ENCODE data around the gene IFI27.
"Not testable (repeated sequence)": the region's sequence is repeated elsewhere in the genome, so short reads cannot be mapped to it uniquely, and the experiment has no call there.

Gene IFI27

DNA sequence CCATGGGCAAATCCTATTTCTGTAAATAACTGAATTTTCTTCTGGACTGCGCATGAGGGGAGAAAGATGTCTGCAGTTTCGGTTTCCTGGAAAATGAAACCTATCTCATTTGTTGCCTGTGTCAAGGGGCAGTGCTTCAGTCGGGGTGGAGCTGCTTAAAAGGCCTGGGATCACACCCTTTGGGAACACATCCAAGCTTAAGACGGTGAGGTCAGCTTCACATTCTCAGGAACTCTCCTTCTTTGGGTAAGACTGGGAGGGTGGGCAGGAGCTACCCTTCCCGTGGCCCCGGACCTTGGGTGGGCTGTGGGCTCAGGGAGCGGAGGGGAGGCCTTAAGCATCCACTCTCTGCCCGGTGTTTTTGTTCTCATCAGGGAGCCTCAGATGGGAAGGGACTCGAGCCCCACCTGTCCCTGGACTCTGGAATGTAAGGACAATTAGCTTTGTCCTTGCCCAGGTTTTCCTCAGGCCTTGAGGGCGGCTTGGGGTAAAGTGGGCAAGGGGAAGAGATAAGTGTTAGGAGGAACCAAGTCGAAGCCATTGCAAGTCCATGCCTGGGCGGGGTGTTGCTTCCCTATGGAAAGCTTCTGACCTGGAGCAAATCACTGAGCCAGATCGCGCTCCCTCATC, at the start of gene IFI27:
Gene IFI27 (plus strand): TSS at position 185 of the 630 bp plus-strand sequence.
- no peak for DNase-seq

DNA sequence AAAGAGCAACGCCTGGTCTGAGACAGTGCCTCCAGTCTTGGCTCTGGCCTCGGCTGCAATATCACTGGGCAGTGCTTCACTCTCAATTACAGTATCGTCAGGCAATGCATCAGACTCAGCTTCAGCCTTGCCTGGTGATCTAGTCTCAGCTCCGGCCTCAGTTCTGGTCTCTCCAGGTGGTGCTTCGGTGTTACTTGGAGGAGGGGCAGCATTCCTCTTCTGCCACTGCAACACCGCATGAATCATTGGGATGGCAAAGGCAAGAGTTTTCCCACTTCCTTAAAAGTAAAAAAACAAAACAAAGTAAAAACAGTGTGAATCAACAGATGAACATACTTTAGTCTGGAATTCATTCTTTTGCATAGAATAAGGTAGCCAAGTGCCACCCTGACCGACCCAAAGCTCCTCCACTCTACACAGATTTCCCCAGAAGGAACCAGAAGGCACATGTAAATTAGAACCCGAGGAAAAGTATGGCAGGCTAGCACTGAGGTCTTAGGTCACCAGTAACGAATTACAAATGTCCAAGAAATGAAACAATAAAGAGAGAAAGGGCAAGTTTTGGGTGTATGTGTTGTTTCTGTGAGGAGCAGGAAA, 48.1 kb upstream of the IFI27 start:
- DNase-seq = no peak

DNA sequence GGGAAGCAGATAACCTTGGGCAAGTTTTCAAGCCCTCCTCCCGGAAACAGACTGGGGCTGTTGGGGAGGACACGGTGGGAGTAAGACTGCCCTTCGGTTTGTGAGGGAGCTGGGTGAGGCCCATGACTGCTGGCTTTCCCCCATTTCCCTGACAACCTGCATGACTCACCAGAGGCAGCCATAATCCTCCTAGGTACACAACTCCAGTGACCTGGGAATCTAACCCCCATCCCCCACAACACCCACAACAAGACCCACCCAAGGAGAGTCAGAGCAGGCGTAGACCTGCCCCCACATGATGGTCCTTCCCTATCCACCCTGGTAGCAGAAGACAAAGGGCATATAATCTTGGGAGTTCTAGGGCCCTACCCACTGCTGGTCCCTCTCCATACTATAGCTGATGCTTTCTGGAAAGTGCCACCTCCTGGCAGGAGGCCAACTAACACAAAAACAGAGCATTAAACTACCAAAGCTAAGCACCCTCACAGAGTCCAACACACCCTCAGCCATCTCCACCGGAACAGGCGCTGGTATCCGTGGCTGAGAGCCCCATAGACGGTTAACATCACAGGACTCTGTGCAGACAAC, 44.4 kb upstream of the IFI27 start:
- DNase-seq = no peak

DNA sequence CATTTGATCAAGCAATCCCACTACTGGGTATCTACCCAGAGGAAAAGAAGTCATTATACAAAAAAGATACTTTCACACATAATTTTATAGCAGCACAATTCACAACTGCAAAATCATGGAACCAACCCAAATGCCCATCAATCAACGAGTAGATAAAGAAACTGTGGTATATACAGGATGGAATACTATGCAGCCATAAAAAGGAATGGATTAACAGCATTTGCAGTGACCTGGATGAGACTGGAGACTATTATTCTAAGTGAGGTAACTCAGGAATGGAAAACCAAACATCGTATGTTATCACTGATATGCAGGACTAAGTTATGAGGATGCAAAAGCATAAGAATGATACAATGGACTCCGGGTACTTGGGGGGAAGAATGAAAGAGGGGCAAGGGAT, 38.5 kb upstream of the IFI27 start:
- DNase-seq = not testable (repeated sequence)

DNA sequence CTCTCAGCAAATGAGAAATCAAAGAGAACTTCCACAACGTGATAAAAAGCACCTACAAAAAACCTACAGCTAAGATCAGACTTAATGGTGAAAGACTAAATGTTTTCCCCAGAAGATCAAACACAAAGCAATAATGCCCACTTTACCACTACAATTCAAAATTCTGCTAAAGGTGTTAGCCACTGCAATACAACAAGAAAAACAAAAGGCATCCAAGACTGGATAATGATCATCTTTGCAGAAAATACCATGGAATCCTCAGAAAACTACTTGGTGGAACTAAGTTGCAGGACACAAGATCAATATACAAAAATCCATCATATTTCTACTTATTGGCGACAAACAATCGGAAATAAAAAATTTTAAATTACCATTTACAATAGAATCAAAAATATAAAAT, 36.0 kb upstream of the IFI27 start:
- no peak for DNase-seq

DNA sequence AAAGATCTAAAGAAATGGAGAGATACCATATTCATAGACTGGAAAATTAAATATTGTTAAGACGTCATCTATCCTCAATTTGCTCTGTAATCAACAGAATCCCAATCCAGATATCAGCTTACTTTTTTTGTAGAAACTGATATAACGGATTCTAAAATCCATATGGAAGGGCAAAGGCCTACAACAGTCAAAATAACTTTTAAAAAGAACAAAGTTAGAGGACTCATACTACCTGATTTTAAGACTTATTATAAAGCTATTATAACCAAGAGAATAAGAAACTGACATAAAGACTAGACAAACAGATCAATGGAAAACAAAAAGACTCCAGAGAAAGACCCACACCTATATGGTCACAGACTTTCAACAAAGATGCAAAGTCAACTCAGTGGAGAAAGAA, 35.5 kb upstream of the IFI27 start:
- no peak for DNase-seq

DNA sequence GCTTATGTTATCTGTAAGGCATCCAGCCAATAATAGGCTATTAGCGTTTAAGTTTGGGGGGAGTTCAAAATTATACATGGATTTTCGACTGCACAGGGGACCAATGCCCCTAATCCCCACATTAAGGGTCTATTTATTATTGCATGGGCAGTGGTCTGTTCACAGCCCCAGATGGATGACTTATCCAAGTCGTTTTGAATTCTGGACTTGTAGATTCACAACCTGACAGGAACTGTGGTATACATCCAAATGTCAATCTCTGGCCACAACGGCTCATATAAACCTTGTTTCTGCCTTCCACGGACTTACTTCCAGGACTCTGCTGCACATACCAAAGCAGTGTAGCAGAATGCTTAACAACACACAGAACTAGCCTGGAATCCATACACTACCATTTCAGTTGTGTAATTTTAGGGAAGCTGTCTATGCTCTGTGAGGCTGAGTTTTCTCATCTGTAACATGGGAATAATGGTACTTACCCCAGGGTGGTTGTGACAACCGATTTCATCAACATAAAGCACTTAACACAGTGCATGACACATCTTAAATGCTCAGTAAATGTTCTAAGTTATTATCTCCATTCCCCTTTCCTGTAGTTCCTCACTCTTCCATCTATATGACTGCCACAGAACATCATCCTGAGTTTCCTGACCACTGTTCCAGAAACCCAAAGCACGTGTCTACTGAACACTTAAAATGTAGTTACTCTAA, 33.3 kb upstream of the IFI27 start:
- DNase-seq = no peak

DNA sequence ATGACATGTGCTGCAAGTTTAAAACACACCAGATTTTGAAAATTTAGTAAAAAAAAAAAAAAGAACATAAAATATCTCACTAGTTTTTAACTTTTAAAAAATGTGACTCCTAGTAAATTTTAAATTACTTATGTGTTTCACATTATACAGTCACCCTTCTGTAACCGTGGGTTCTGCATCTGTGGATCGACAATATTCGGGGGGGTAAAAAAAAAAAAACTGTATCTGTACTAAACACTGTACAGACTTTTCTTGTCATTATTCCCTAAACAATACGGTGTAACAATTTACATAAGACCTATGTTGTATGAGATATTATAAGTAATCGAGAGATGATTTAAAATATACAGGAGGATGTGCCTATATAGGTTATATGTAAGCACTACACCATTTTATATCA, 32.7 kb upstream of the IFI27 start:
- DNase-seq = no peak

DNA sequence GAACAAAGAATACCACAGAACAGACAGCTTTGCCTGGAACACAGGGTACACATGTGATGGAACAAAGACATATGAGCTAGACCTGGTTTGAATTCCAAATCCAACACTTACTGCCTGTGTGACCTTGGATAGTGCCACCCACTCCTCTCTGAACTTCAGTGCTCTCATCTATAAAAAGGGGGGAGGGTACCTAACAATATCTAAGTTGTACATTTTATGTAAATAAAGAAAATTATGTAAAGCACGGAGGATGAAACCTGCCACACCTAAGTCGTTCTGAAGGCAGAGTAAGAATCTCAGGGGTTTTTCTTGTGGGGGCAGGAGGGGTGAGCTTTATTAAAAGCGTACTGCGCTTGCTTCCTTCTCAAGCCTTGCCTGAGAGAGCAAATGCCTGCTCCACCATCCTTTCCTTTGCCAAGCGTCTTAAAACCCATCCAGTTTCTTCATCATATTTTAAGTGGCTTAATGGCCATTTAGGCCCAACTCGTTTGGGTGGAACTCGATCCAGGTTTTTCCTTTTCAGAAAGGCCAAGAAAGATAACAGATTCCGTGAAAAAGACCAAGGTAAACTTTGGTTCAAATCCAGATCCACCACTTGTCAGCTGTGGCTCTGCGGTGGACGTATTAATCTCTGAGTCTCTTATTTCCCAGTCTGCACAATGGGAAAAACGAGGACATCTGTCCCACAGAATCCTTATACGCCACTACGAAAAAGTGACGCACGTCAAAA, 30.5 kb upstream of the IFI27 start:
- DNase-seq = peak; percentile 4

DNA sequence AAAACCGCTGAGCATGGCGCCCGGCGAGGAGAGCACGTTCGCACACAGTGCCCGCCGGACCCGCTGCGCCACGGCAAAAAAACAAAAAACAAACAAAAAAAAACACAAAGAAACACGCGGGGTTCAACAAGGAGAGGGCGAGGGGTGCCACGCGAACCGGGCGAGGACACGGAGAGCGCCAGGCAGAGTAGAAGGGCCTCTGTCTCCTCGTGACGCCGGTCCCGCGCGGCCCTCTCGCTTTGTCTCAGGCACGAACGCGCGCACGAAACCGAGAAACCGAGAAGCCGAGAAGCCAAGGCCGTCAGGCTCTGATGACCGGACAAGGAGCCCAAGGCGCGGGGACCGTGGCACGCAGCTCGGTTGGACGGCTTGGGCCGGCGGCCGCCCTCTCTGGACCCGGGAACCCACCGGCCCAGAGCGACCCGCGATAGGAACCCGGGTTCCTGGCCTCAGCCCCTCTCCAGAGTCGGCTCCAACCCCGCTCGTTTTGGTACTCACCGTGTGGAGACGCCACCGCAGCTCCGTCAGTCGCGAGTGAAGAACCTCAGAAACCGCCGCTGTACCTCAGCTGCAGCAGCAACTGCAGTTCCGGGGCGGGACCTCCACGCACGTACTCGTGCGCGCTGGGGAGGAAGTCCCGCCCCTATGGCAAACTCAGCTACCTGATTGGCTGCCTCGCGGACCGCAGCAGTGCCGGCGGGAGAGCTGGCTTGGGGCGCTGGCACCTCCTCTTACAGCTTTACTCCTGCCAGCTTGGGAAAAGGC, 29.7 kb upstream of the IFI27 start, which contains the start of the genes DDX24 and IFI27L1:
Gene DDX24 (minus strand): TSS at position 582 of the 765 bp plus-strand sequence. CDS start 1,460 bp downstream, outside the sequence.
Gene IFI27L1 (plus strand): TSS at position 690 of the 765 bp plus-strand sequence. CDS start 15,628 bp downstream, outside the sequence.
- peak; percentile 97 for DNase-seq

DNA sequence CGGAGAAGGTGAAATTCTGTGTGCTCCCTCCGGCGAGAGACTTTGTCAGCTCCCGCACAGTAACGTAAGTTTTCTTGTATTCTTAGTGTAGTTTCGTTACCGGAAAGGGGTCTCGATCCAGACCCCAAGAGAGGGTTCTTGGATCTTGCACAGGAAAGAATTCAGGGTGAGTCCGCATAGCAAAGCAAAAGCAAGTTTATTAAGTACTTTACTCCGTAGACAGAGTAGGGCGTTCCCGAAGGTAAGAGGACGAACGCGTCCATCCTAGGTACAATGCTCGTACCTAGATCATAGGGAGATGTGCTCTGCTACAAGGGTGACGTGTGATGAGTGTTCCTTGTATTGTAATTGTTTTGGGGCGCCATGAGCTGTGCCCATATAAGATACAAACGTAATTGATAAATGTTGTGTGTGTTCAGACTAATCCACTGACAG, 29.1 kb upstream of the IFI27 start:
- DNase-seq = no peak

DNA sequence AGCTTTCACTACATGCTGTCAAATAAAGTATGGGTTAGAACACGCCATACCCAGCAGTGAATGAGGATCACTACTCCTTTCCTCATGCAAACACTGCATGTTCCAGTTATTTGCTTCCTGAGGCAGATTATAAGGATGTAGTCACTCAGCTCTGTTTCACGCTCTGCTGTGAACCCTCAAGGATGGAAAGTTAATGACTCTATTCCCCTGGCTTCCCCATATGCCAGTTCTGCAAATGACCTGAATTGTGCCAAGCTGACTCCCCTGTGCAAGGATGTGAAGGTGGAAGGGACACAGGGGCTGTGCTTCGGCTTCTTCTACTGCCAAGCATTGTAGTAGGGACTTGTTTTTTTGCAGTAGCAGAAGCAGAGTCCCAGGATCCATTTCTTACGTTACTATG, 22.6 kb upstream of the IFI27 start:
- DNase-seq = no peak

DNA sequence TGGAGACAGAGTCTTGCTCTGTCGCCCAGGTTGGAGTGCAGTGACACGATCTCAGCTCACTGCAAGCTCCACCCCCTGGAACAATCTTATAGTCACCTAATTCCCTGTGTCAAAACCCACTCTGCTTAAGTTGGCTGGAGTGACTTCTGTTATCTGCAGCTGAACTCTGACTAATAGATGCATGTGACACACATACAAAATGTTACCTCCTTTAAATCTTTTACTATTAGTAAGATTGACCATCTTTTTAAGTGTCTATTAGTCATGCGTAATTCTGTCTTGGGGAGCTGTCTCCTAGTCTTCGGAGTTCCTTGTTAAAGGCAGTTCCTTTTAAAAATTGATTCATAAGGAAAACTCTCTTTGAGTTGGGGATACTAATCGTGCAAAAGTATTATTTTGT, 22.0 kb upstream of the IFI27 start:
- DNase-seq = no peak

DNA sequence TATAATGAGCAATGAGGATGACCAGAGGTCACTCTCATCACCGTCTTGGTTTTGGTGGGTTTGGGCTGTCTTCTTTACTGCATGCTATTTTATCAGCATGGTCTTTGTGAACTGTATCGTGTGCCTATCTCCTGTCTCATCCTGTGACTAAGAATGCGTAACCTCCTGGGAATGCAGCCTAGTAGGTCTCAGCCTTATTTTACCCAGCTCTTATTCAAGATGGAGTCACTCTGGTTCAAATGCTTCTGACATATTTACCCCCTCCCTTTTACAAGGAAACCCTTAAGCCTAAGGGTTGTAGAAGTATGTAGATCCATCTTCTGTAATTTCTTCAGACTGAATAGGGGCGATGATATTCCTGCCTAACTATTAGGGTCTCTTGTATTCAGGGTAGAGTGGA, 21.1 kb upstream of the IFI27 start:
- no peak for DNase-seq

DNA sequence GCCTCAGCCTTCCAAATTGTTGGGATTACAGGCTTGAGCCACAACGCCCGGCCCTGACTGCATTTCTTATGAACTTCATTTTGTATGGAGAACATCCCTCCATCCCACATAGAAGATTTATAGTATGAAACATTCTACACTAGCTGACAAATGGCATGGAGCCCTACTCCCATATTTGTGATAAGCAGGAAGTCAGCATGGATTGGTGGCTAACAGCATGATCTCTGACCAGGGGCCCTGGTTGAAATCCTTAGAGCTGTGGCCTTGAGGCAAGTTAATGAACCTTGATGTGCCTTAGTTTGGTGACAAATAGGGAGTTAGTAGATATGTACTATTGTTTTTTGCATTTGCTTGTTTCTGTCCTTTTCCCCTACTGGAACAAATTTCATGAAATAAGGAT, 17.1 kb upstream of the IFI27 start:
- DNase-seq = no peak

DNA sequence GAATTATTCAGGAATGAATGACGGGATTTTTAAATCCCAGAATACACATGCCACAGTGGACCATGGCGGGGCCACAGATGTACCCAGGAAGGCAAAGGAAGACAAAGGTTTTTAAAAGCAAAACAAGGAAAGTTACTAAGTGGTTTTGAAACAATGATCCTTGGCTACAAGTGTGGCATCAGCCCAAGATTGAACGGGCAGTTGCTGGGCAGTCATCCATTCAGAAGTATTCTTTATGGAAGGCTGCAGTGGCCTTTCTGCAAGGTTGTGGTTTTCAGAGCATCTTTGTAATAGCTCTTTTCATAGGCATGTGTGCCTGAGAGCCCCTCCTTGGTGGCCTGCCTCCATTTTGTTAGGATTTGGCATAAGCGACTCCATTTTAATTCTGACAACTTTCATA, 13.4 kb upstream of the IFI27 start:
- no peak for DNase-seq

DNA sequence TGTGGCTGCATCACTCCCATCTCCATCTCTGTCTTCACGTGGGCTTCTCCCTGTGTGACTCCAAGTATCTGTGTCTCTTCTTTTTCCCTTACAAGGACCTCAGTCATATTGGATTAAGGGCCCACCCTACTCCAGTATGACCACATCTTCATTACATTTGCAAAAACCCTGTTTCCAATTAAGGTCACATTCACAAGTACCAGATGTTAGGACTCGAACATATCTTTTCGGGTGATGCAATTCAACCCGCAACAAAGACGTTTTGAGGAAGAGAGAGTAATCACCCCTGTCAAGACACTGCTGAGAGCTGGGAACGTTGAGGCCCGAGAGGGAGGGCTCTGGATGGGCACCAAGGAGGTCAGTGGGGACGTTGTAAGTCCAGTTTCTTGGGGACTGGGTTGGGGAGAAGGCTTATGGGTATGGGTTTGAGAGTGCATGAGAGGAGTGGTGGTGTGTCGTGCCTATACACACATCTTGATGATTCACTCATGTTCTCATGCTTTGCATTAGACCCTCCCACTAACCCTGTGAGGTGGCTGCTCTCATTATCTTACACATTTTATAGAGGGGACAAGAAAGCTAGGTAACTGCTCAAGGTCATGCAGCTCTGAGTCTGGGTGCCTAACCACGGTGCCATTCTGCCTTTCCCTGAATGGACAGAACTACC, 12.1 kb upstream of the IFI27 start:
- DNase-seq = no peak

DNA sequence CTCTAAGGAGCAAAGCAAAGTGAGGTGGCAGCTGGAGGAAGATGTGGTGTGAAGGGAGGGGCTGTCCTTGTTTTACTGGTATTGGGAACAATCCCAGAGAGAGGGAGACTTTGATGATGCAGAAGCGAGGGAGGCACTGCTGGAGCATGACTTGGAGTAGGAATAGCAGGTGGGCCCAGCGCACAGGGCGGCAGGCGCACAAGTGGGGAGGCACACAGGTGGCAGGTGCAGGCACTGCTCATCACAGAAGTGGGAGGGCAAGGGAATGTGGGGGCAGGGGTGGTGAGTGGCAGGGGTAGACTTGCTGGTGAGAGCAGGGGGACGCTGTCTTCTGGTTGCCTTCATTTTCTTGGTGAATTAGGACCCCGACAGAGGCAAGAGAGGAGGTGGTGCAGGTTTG, 11.5 kb upstream of the IFI27 start:
- DNase-seq = no peak

DNA sequence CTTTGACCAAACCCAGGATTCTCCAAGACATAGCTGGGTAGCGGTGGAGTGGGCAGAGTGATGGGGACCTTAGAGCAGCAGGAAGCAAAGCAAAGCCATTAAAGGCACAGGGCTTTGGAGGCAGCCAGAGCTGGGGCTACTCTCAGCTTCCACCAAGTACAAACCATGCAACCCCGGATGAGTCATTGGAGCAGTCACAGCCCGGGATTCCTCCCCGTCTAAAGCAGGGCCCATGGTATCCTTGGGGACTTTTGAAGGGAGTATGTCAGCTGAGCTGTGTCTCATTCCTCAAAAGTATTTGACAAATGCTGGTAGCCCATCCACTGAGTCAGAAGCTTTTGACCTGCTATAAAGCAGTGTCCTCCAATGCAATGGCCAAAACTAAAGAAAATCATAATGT, 9.7 kb upstream of the IFI27 start:
- DNase-seq = no peak

DNA sequence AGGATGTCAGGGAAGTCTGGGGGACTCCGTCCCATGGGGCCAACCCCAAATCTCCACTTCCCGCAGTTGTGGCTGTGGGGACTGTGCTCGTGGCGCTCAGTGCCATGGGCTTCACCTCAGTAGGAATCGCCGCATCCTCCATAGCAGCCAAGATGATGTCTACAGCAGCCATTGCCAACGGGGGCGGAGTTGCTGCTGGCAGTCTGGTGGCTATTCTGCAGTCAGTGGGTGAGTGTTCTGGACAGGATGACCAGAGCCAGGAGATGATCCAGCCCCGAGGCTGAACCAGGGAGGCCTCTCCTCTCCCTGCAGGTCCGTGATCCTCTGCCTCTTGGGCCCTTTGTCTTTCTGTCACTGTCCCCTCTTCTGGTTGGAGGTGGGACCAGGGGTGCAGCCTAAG, 8.8 kb upstream of the IFI27 start:
- no peak for DNase-seq

DNA sequence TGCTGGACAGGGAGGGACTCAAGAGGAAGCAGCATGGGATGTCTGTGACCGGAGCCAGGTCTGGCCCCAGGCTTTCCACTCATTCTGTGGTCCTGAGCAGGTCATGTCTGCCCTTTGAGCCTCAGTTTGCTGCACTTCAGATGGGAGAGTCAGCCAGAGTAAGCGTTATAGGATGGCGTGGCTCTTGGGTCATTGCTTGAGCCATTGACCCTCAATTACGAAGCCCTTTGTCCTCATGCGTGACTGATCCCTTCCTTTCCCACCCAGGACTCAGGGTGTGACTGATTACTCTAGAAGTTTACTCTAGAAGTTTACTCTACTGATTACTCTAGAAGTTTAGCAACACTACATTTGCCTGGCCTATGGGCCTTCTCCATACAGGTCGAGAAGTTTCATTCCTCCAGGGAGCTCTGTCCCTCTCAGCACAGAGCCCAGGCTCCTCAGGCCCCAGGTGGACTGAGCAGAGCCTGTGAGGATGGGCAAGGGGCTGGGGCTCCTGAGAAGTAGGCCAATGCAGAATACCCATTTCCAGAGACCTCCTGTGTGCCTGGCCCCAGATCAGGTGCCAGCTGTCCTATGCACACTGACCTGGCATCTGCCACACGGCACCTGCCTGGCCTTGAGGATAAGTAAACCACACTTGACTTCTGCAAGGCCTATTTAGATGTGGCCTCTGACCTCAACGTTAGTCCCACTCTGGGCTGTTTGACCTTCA, 7.6 kb upstream of the IFI27 start:
- DNase-seq = no peak
